ENCODE results near the gene BLNK. TPM values are rescaled to one million over a fixed set of nuclear protein-coding genes. Genes with fewer than 3 reads are reported as not detected.

Gene BLNK
- total and polyA plus RNA-seq, 2 experiments from 2014 or later = not detected

- H3K9me2 ChIP-seq (ENCODE audit: insufficient read depth) = no peaks in the 10 kb centered on the region
- no peak overlapping the region for H3K9ac ChIP-seq
- TF ChIP-seq EZH2 (IDR thresholded peaks at IDR 0.05; ENCODE audit: insufficient read depth, poor library complexity, severe bottlenecking) (no peak), EZH2phosphoT487 (IDR thresholded peaks at IDR 0.05; ENCODE audit: insufficient read depth, low read depth) (no peak)
- no peaks in the 10 kb centered on the region for H3K36me3 ChIP-seq (ENCODE audit: low read depth)
- 20 to 37% methylated on average over 2 of the region's 2 CpGs for WGBS, 2 experiments (ENCODE audit: low coverage in 1 of 2, low lambda C conversion rate in 2 of 2, missing lambda C conversion rate in 2 of 2)
- H3F3A ChIP-seq (ENCODE audit: insufficient read depth) = no peaks in the 10 kb centered on the region
- in situ Hi-C loops (cut with MboI) = no loop called here
- H4K20me1 ChIP-seq (ENCODE audit: insufficient read depth) = no peaks in the 10 kb centered on the region
- no peak for DNase-seq
- no peak overlapping the region for H2AFZ ChIP-seq
- H3K4me3 ChIP-seq = no peak overlapping the region
- H3K27me3 ChIP-seq (replicated peaks; ENCODE audit: insufficient read depth) = no peaks in the 10 kb centered on the region
- no peaks in the 10 kb centered on the region for H3K9me3 ChIP-seq (ENCODE audit: low read depth)
- no peaks in the 10 kb centered on the region for H3K79me2 ChIP-seq (ENCODE audit: insufficient read depth)
- H3K4me2 ChIP-seq (ENCODE audit: unreplicated experiment) = no peak overlapping the region
- no peaks in the 10 kb centered on the region for H3K4me1 ChIP-seq (ENCODE audit: insufficient read depth)
- H3K27ac ChIP-seq = no peak overlapping the region
Measured at GRCh38 chr10:96268341-96268909, 2.9 kb downstream of the BLNK start.

- 23 to 28% methylated on average over 4 of the region's 4 CpGs for WGBS, 2 experiments (ENCODE audit: low coverage in 1 of 2, low lambda C conversion rate in 2 of 2, missing lambda C conversion rate in 2 of 2)
- no peak overlapping the region for H3K4me3 ChIP-seq
- H3F3A ChIP-seq (ENCODE audit: insufficient read depth) = no peaks in the 10 kb centered on the region
- no peaks in the 10 kb centered on the region for H3K79me2 ChIP-seq (ENCODE audit: insufficient read depth)
- no peak overlapping the region for H3K27ac ChIP-seq
- H3K9me2 ChIP-seq (ENCODE audit: insufficient read depth) = no peaks in the 10 kb centered on the region
- H4K20me1 ChIP-seq (ENCODE audit: insufficient read depth) = no peaks in the 10 kb centered on the region
- no peak for DNase-seq
- no peaks in the 10 kb centered on the region for H3K9me3 ChIP-seq (ENCODE audit: low read depth)
- no peaks in the 10 kb centered on the region for H3K4me1 ChIP-seq (ENCODE audit: insufficient read depth)
- no peak overlapping the region for H2AFZ ChIP-seq
- TF ChIP-seq EZH2phosphoT487 (IDR thresholded peaks at IDR 0.05; ENCODE audit: insufficient read depth, low read depth) (no peak), EZH2 (IDR thresholded peaks at IDR 0.05; ENCODE audit: insufficient read depth, poor library complexity, severe bottlenecking) (no peak)
- in situ Hi-C loops (cut with MboI) = no loop called here
- H3K4me2 ChIP-seq (ENCODE audit: unreplicated experiment) = no peak overlapping the region
- no peak overlapping the region for H3K9ac ChIP-seq
- no peaks in the 10 kb centered on the region for H3K36me3 ChIP-seq (ENCODE audit: low read depth)
- H3K27me3 ChIP-seq (replicated peaks; ENCODE audit: insufficient read depth) = no peaks in the 10 kb centered on the region
Measured at GRCh38 chr10:96267234-96267705, 4.1 kb downstream of the BLNK start.

GRCh38 chr10:96266118-96266770 lies 5.1 kb downstream of the BLNK start:
- Histone ChIP-seq H3K4me1 (ENCODE audit: insufficient read depth) (no peaks in the 10 kb centered on the region), H3K79me2 (ENCODE audit: insufficient read depth) (no peaks in the 10 kb centered on the region), H4K20me1 (ENCODE audit: insufficient read depth) (no peaks in the 10 kb centered on the region), H3K36me3 (ENCODE audit: low read depth) (no peaks in the 10 kb centered on the region), H3K9me3 (ENCODE audit: low read depth) (no peaks in the 10 kb centered on the region), H3F3A (ENCODE audit: insufficient read depth) (no peaks in the 10 kb centered on the region), H3K27me3 (replicated peaks; ENCODE audit: insufficient read depth) (no peaks in the 10 kb centered on the region), H3K4me3 (no peak overlapping the region), H3K9ac (no peak overlapping the region), H3K9me2 (ENCODE audit: insufficient read depth) (no peaks in the 10 kb centered on the region), H2AFZ (no peak overlapping the region), H3K27ac (no peak overlapping the region), H3K4me2 (ENCODE audit: unreplicated experiment) (no peak overlapping the region)
- no peak for DNase-seq
- 35 to 36% methylated on average over 6 of the region's 6 CpGs for WGBS, 2 experiments (ENCODE audit: low coverage in 1 of 2, low lambda C conversion rate in 2 of 2, missing lambda C conversion rate in 2 of 2)
- TF ChIP-seq EZH2phosphoT487 (IDR thresholded peaks at IDR 0.05; ENCODE audit: insufficient read depth, low read depth) (no peak), EZH2 (IDR thresholded peaks at IDR 0.05; ENCODE audit: insufficient read depth, poor library complexity, severe bottlenecking) (no peak)
- in situ Hi-C loops (cut with MboI) = no loop called here

- whole genome bisulfite sequencing, 2 experiments (ENCODE audit: low coverage in 1 of 2, low lambda C conversion rate in 2 of 2, missing lambda C conversion rate in 2 of 2) = 61 to 67% methylated on average over 4 of the region's 4 CpGs
- in situ Hi-C loops (cut with MboI) = no loop called here
Measured at GRCh38 chr10:96264938-96265337, 6.4 kb downstream of the BLNK start.

More at GRCh38 chr10:96264938-96265337, 6.4 kb downstream of the BLNK start:
- Histone ChIP-seq H3K4me1 (ENCODE audit: insufficient read depth) (no peaks in the 10 kb centered on the region), H3K9me3 (ENCODE audit: low read depth) (no peaks in the 10 kb centered on the region), H3K4me2 (ENCODE audit: unreplicated experiment) (no peak overlapping the region), H3K27me3 (replicated peaks; ENCODE audit: insufficient read depth) (no peaks in the 10 kb centered on the region), H3K36me3 (ENCODE audit: low read depth) (no peaks in the 10 kb centered on the region), H3K9ac (no peak overlapping the region), H2AFZ (no peak overlapping the region), H3F3A (ENCODE audit: insufficient read depth) (no peaks in the 10 kb centered on the region), H3K27ac (no peak overlapping the region), H3K9me2 (ENCODE audit: insufficient read depth) (no peaks in the 10 kb centered on the region), H3K4me3 (no peak overlapping the region), H3K79me2 (ENCODE audit: insufficient read depth) (no peaks in the 10 kb centered on the region), H4K20me1 (ENCODE audit: insufficient read depth) (no peaks in the 10 kb centered on the region)
- no peak for DNase-seq
- TF ChIP-seq EZH2phosphoT487 (IDR thresholded peaks at IDR 0.05; ENCODE audit: insufficient read depth, low read depth) (no peak), EZH2 (IDR thresholded peaks at IDR 0.05; ENCODE audit: insufficient read depth, poor library complexity, severe bottlenecking) (no peak)

Measured in GM23248 (cell line).